ENCODE data around the gene OR52E5. TPM values are rescaled to one million over a fixed set of nuclear protein-coding genes. Genes with fewer than 3 reads are reported as not detected.

OR52E5 gene
- total RNA-seq, 1 experiment from 2014 or later, result not detected

Other genes with a start within 250 kb of the OR52E5 start
- 37.2 and 51.1 TPM in 2 replicates for gene TRIM5, start 208.1 kb upstream of the OR52E5 start, total RNA-seq (2014; rRNA removed; shearing (Covaris generic))
- 125 and 142 TPM in 2 replicates for gene TRIM22, start 203.4 kb upstream of the OR52E5 start, total RNA-seq (2014; rRNA removed; shearing (Covaris generic))
- gene OR56B1, start 156.8 kb upstream of the OR52E5 start, total RNA-seq (2014; rRNA removed; shearing (Covaris generic)), result not detected in 2 replicates
- gene OR52N4, start 139.0 kb upstream of the OR52E5 start, total RNA-seq (2014; rRNA removed; shearing (Covaris generic)), result not detected in 2 replicates
- gene OR52N5, start 109.9 kb upstream of the OR52E5 start, total RNA-seq (2014; rRNA removed; shearing (Covaris generic)), result not detected in 2 replicates
- not detected in 2 replicates for gene OR52N1, start 101.9 kb upstream of the OR52E5 start, total RNA-seq (2014; rRNA removed; shearing (Covaris generic))
- gene OR52N2, start 84.3 kb upstream of the OR52E5 start, total RNA-seq (2014; rRNA removed; shearing (Covaris generic)), result not detected in 2 replicates
- gene OR52E6, start 51.3 kb upstream of the OR52E5 start, total RNA-seq (2014; rRNA removed; shearing (Covaris generic)), result not detected in 2 replicates
- gene OR52E8, start 35.5 kb upstream of the OR52E5 start, total RNA-seq (2014; rRNA removed; shearing (Covaris generic)), result not detected in 2 replicates
- gene OR52E4, start 12.6 kb upstream of the OR52E5 start, total RNA-seq (2014; rRNA removed; shearing (Covaris generic)), result not detected in 2 replicates
- not detected in 2 replicates for gene OR56A3, start 49.0 kb downstream of the OR52E5 start, total RNA-seq (2014; rRNA removed; shearing (Covaris generic))
- gene OR56A5, start 75.3 kb downstream of the OR52E5 start, total RNA-seq (2014; rRNA removed; shearing (Covaris generic)), result not detected in 2 replicates
- gene OR52L1, start 93.8 kb downstream of the OR52E5 start, total RNA-seq (2014; rRNA removed; shearing (Covaris generic)), result not detected in 2 replicates
- not detected in 2 replicates for gene OR56A4, start 113.7 kb downstream of the OR52E5 start, total RNA-seq (2014; rRNA removed; shearing (Covaris generic))
- not detected in 2 replicates for gene OR56A1, start 137.6 kb downstream of the OR52E5 start, total RNA-seq (2014; rRNA removed; shearing (Covaris generic))
- not detected in 2 replicates for gene OR56B4, start 214.5 kb downstream of the OR52E5 start, total RNA-seq (2014; rRNA removed; shearing (Covaris generic))